Measurements from ENCODE around the gene SLC9A1.

The SLC9A1 gene

GRCh38 chr1:27133991-27134390 lies 20.9 kb downstream of the SLC9A1 start:
- ChIA-PET CTCF (interaction anchor here (0.5 to 1.3 kb wide), 5 partner anchors 16 to 223 kb away, joined by 3 to 4 read pairs (median 3); no protein-coding TSS in a partner anchor), POLR2A (no interaction called here)
- Histone ChIP-seq H3K36me3 (ENCODE audit: control insufficient read depth in 2 of 2, insufficient read depth in 1 of 2, low read length in 2 of 2) (peaks cover 0 to 21% of the 10 kb centered on the region in 2 experiments; a peak in 1 of 3 replicates), H3K27ac (ENCODE audit: extremely low read depth, low read depth, low read length) (no peak overlapping the region), H3K4me1 (ENCODE audit: control insufficient read depth, insufficient read depth, low read length) (no peaks in the 10 kb centered on the region), H3K4me3 (ENCODE audit: low read depth, low read length) (no peak overlapping the region), H3K9me3 (ENCODE audit: control insufficient read depth, insufficient read depth, low read depth, low read length) (no peaks in the 10 kb centered on the region)
- no peak for TF ChIP-seq ZNF211 (tag by site-specific recombination; IDR thresholded peaks at IDR 0.05; ENCODE audit: low read depth)
- no peak for TF ChIP-seq ZNF362 (tag by site-specific recombination; IDR thresholded peaks at IDR 0.05)
- TF ChIP-seq ZNF214 (tag by site-specific recombination; IDR thresholded peaks at IDR 0.05; ENCODE audit: borderline replicate concordance) = no peak
- no peak for TF ChIP-seq ZNF610 (tag by site-specific recombination; IDR thresholded peaks at IDR 0.05; ENCODE audit: borderline replicate concordance)
- no peak for TF ChIP-seq ZEB2 (tag by site-specific recombination; IDR thresholded peaks at IDR 0.05)
- TF ChIP-seq ZNF660 (tag by site-specific recombination; IDR thresholded peaks at IDR 0.05) = no peak
- TF ChIP-seq MYNN (tag by site-specific recombination; IDR thresholded peaks at IDR 0.05; ENCODE audit: borderline replicate concordance) = no peak
- TF ChIP-seq ZNF324 (tag by site-specific recombination; IDR thresholded peaks at IDR 0.05) = no peak

- Histone ChIP-seq H3K27ac (ENCODE audit: extremely low read depth, low read depth, low read length) (no peak overlapping the region), H3K9me3 (ENCODE audit: control insufficient read depth, insufficient read depth, low read depth, low read length) (no peaks in the 10 kb centered on the region), H3K36me3 (ENCODE audit: control insufficient read depth in 2 of 2, insufficient read depth in 1 of 2, low read length in 2 of 2) (peaks cover 0 to 18% of the 10 kb centered on the region in 2 experiments; a peak in 1 of 3 replicates), H3K4me3 (ENCODE audit: low read depth, low read length) (no peak overlapping the region), H3K4me1 (ENCODE audit: control insufficient read depth, insufficient read depth, low read length) (no peaks in the 10 kb centered on the region)
- CTCF ChIA-PET = interaction anchor here (0.6 to 1.5 kb wide), 5 partner anchors 16 to 435 kb away, joined by 3 to 5 read pairs (median 4); no protein-coding TSS in a partner anchor
- no peak for TF ChIP-seq ZBTB21 (tag by site-specific recombination; IDR thresholded peaks at IDR 0.05)
- no peak for TF ChIP-seq ZBTB6 (tag by site-specific recombination; IDR thresholded peaks at IDR 0.05)
- TF ChIP-seq BCL6B (tag by site-specific recombination; IDR thresholded peaks at IDR 0.05) = no peak
- TF ChIP-seq ZSCAN30 (tag by site-specific recombination; IDR thresholded peaks at IDR 0.05) = no peak
- no peak for TF ChIP-seq YY2 (tag by site-specific recombination; IDR thresholded peaks at IDR 0.05)
- no peak for TF ChIP-seq ZSCAN18 (tag by site-specific recombination; IDR thresholded peaks at IDR 0.05)
- TF ChIP-seq ZNF138 (tag by site-specific recombination; IDR thresholded peaks at IDR 0.05; ENCODE audit: borderline replicate concordance) = no peak
- TF ChIP-seq ZNF664 (tag by site-specific recombination; IDR thresholded peaks at IDR 0.05) = no peak
- TF ChIP-seq ZNF266 (tag by site-specific recombination; IDR thresholded peaks at IDR 0.05; ENCODE audit: low read depth) = no peak
- no peak for TF ChIP-seq ZNF350 (tag by site-specific recombination; IDR thresholded peaks at IDR 0.05)
- TF ChIP-seq ZBTB8A (tag by site-specific recombination; IDR thresholded peaks at IDR 0.05) = no peak
- TF ChIP-seq SCRT2 (tag by site-specific recombination; IDR thresholded peaks at IDR 0.05) = no peak
- TF ChIP-seq ZNF529 (tag by site-specific recombination; IDR thresholded peaks at IDR 0.05; ENCODE audit: insufficient replicate concordance) = no peak
- TF ChIP-seq HOXC10 (CRISPR knock-in tag; IDR thresholded peaks at IDR 0.05) = no peak
- no peak for TF ChIP-seq ZNF214 (tag by site-specific recombination; IDR thresholded peaks at IDR 0.05; ENCODE audit: borderline replicate concordance)
- no peak for TF ChIP-seq ZNF391 (tag by site-specific recombination; IDR thresholded peaks at IDR 0.05; ENCODE audit: borderline replicate concordance, low read depth)
- no peak for TF ChIP-seq ZNF37A (tag by site-specific recombination; IDR thresholded peaks at IDR 0.05)
- TF ChIP-seq ZNF629 (tag by site-specific recombination; IDR thresholded peaks at IDR 0.05) = no peak
- POLR2A ChIA-PET = interaction anchor here (1.4 kb wide), 1 partner anchor 19 kb away, joined by 3 read pairs; no protein-coding TSS in a partner anchor
Observed at GRCh38 chr1:27133158-27133557, 21.8 kb downstream of the SLC9A1 start.

Measured in HEK293 (cell line).